GM12878 (cell line): ENCODE measurements around the gene CLN6. TPM values are rescaled to one million over a fixed set of nuclear protein-coding genes. Genes with fewer than 3 reads are reported as not detected.
A peak's percentile ranks its signal among the peaks of the same experiment; 100 is the strongest.

ENCODE experiments used
- ATAC-seq: fragments of 200-7000 bp; cut with Tn5 transposase; 3 replicates; pipeline ENCODE4 v1.9.1; 2020; ENCODE audit warnings: mild to moderate bottlenecking, moderate library complexity
- BruUV-seq: library from RNA; stranded (reverse); fragments of 400-500 nt; replicated peaks from 2 replicates; lab custom pipeline; 2021; lab: Mats Ljungman, UMichigan
- CTCF ChIA-PET: fragments of 300-600 bp; sonication (Branson Sonifier 250); formaldehyde crosslinking; extraction: SDS; loops from one replicate; lab custom pipeline; 2021; ENCODE audit warnings: inconsistent platforms; lab: Yijun Ruan, JAX
- POLR2A ChIA-PET: fragments of 350-600 bp; formaldehyde crosslinking; extraction: SDS; loops from one replicate; lab custom pipeline; 2021; ENCODE audit warnings: inconsistent platforms; lab: Charles Lee
- RAD21 ChIA-PET: fragments of 300-600 bp; sonication (Branson Sonifier 250); formaldehyde crosslinking; loops from one replicate; lab custom pipeline; 2023; ENCODE audit warnings: antibody characterized with exemption; ENCODE audit not compliant: unreplicated experiment; lab: Charles Lee
- SMC1A ChIA-PET: fragments of 300-600 bp; sonication (Branson Sonifier 250); formaldehyde crosslinking; loops from one replicate; lab custom pipeline; 2023; ENCODE audit not compliant: unreplicated experiment, uncharacterized antibody; lab: Charles Lee
- DNase-seq: peaks from one replicate; pipeline ENCODE4 v3.0.0-alpha.2; 2011; ENCODE audit warnings: low read depth, low spot score
- FAIRE-seq: peaks from 3 replicates; lab custom pipeline; 2011; peaks lifted over from hg19 to GRCh38; lab: Jason Lieb, UNC
- H2AFZ ChIP-seq: 2 replicates; pipeline ENCODE4 v1.6.0; 2011; ENCODE audit warnings: low read depth, low read length, control low read depth; ENCODE audit not compliant: control insufficient read depth
- H3K27ac ChIP-seq: 2 replicates; pipeline ENCODE4 v1.5.1; 2011; ENCODE audit warnings: control low read depth; ENCODE audit not compliant: control insufficient read depth, insufficient read depth
- H3K27me3 ChIP-seq, 2 experiments: replicated peaks in 1 of 2; 2 replicates each; pipeline versions ENCODE4 v1.6.0 to v1.6.1; 2011; ENCODE audit warnings: low read length in 1 of 2; ENCODE audit not compliant: control insufficient read depth in 2 of 2, insufficient read depth in 2 of 2
- H3K36me3 ChIP-seq, 2 experiments: 2 replicates each; pipeline ENCODE4 v1.5.1; 2011; ENCODE audit warnings: low read length in 1 of 2; ENCODE audit not compliant: control insufficient read depth in 2 of 2, insufficient read depth in 2 of 2
- H3K4me1 ChIP-seq: 2 replicates; pipeline ENCODE4 v1.6.1; 2011; ENCODE audit warnings: mild to moderate bottlenecking, low read length, moderate library complexity, mixed read lengths; ENCODE audit not compliant: control insufficient read depth, insufficient read depth
- H3K4me2 ChIP-seq: 2 replicates; pipeline ENCODE4 v1.6.0; 2011; ENCODE audit warnings: control low read depth; ENCODE audit not compliant: control insufficient read depth, insufficient read depth
- H3K4me3 ChIP-seq: fragments of 200-600 bp; sonication (generic); 2 replicates; pipeline ENCODE4 v1.5.1; 2016
- H3K79me2 ChIP-seq: 2 replicates; pipeline ENCODE4 v1.6.0; 2011; ENCODE audit warnings: low read length; ENCODE audit not compliant: control insufficient read depth, insufficient read depth
- H3K9ac ChIP-seq: 2 replicates; pipeline ENCODE4 v1.8.0; 2011; ENCODE audit warnings: low read length, control low read depth, mixed read lengths; ENCODE audit not compliant: control insufficient read depth, insufficient read depth
- H3K9me3 ChIP-seq: replicated peaks from 3 replicates; pipeline ENCODE4 v1.5.1; 2011; ENCODE audit warnings: mild to moderate bottlenecking, low read length; ENCODE audit not compliant: control insufficient read depth, insufficient read depth
- H4K20me1 ChIP-seq: 2 replicates; pipeline ENCODE4 v1.6.0; 2011; ENCODE audit not compliant: control insufficient read depth, insufficient read depth
- ATF7 ChIP-seq: fragments of 450-650 bp; IDR thresholded peaks from 2 replicates; pipeline ENCODE4 v1.6.1; 2016; ENCODE audit warnings: low read depth, mild to moderate bottlenecking
- BACH1 ChIP-seq: fragments of 450-650 bp; IDR thresholded peaks from 2 replicates; pipeline ENCODE4 v1.6.1; 2017; ENCODE audit warnings: mild to moderate bottlenecking, borderline replicate concordance
- CHD2 ChIP-seq: IDR thresholded peaks from 2 replicates; pipeline ENCODE4 v1.6.1; 2011; ENCODE audit warnings: low read depth, low read length, improper control_type of control experiment, borderline replicate concordance
- CREM ChIP-seq: IDR thresholded peaks from 2 replicates; pipeline ENCODE4 v1.6.1; 2014; ENCODE audit warnings: antibody characterized with exemption, low read depth
- ETV6 ChIP-seq, 2 experiments: fragments of 450-650 bp in 1 of 2; IDR thresholded peaks in 1 of 2; conservative IDR thresholded peaks in 1 of 2; 2 replicates each; pipeline ENCODE4 v1.6.1; 2014; ENCODE audit warnings: antibody characterized with exemption in 1 of 2, borderline replicate concordance in 1 of 2, low read depth in 1 of 2, mild to moderate bottlenecking in 1 of 2, moderate library complexity in 1 of 2
- HCFC1 ChIP-seq: fragments of 150-350 bp; IDR thresholded peaks from 2 replicates; pipeline ENCODE4 v1.6.1; 2014; ENCODE audit warnings: low read length
- NFXL1 ChIP-seq: fragments of 450-650 bp; IDR thresholded peaks from 2 replicates; pipeline ENCODE4 v1.6.1; 2017; ENCODE audit warnings: antibody characterized with exemption, mild to moderate bottlenecking, borderline replicate concordance
- NFYB ChIP-seq: IDR thresholded peaks from 2 replicates; pipeline ENCODE4 v1.6.1; 2011; ENCODE audit warnings: low read depth, mild to moderate bottlenecking, low read length, improper control_type of control experiment, moderate library complexity; ENCODE audit not compliant: insufficient read depth
- NR2C2 ChIP-seq: IDR thresholded peaks from 2 replicates; pipeline ENCODE4 v1.6.1; 2011; ENCODE audit warnings: borderline replicate concordance, low read depth; ENCODE audit not compliant: control insufficient read depth, insufficient read length
- NR2F1 ChIP-seq: fragments of 450-650 bp; conservative IDR thresholded peaks from 2 replicates; pipeline ENCODE4 v1.6.1; 2017; ENCODE audit warnings: mild to moderate bottlenecking
- RELA ChIP-seq: fragments of 450-650 bp; IDR thresholded peaks from 2 replicates; pipeline ENCODE4 v1.8.0; 2014; ENCODE audit warnings: borderline replicate concordance; ENCODE audit not compliant: partially characterized antibody
- SIX5 ChIP-seq: IDR thresholded peaks from 2 replicates; pipeline ENCODE4 v1.6.1; 2011; ENCODE audit warnings: mild to moderate bottlenecking, low read depth, low read length, moderate library complexity; ENCODE audit not compliant: severe bottlenecking
- TCF12 ChIP-seq: IDR thresholded peaks from 2 replicates; pipeline ENCODE4 v1.6.1; 2011; ENCODE audit warnings: low read depth, mild to moderate bottlenecking, low read length
- TCF3 ChIP-seq: IDR thresholded peaks from 2 replicates; pipeline ENCODE4 v1.6.1; 2012; ENCODE audit warnings: low read depth, mild to moderate bottlenecking, low read length, borderline replicate concordance; ENCODE audit not compliant: insufficient read depth
- TCF7 ChIP-seq: IDR thresholded peaks from 2 replicates; pipeline ENCODE4 v1.6.1; 2014; ENCODE audit warnings: antibody characterized with exemption, borderline replicate concordance
- in situ Hi-C: fragments of 300-500 bp; cut with MboI; formaldehyde crosslinking; loops from 9 replicates; pipeline ENCODE4 v1.14.3; 2018; ENCODE audit warnings: mixed read lengths
- intact Hi-C: fragments of 100-400 bp; cut with micrococcal nuclease; formaldehyde crosslinking; loops from one replicate; pipeline ENCODE4 v1.14.2; 2022; ENCODE audit not compliant: unreplicated experiment
- polyA plus RNA-seq, 11 experiments: library from polyadenylated mRNA; depleted of rRNA in 4 of 11; unstranded in 6 of 11; stranded (reverse) in 5 of 11; fragments of >200 nt; fragmentation: Nextera tagmentation in 4 of 11; fragmentation: Illumina TruSeq in 1 of 11; extraction: Ambion mirVana in 4 of 11; extraction: Trizol in 1 of 11; gene quantifications; 1 replicate in 1 of 11; 2 replicates in 10 of 11; pipeline versions ENCODE4 v1.2.1 to v1.2.3, GENCODE V29; 2011 to 2016; ENCODE audit warnings: inconsistent platforms in 2 of 11, missing spikeins in 2 of 11, low read depth in 1 of 11
- total RNA-seq, 4 experiments: library from RNA; depleted of rRNA in 3 of 4; stranded (reverse); fragments of >200 nt in 3 of 4; fragmentation: Illumina TruSeq in 1 of 4; extraction: Trizol in 1 of 4; gene quantifications; 2 replicates each; pipeline versions ENCODE4 v1.2.1 to v1.2.3, GENCODE V29; 2013 to 2021
- TF ChIP-seq, protein P1 (sequence below): fragments of 150-350 bp; IDR thresholded peaks from 2 replicates; pipeline ENCODE4 v1.6.1; 2016; ENCODE audit warnings: low read depth, low read length
- TF ChIP-seq, protein P2 (sequence below): fragments of 450-650 bp; IDR thresholded peaks from 2 replicates; pipeline ENCODE4 v1.6.1; 2016; ENCODE audit warnings: mild to moderate bottlenecking

Gene CLN6
- total and polyA plus RNA-seq, 10 of the 15 experiments (the other 5 are each of a cell fraction or from before 2014, with no cell fraction given) = 0.74 to 69.0 (median 30.3) TPM

DNA sequence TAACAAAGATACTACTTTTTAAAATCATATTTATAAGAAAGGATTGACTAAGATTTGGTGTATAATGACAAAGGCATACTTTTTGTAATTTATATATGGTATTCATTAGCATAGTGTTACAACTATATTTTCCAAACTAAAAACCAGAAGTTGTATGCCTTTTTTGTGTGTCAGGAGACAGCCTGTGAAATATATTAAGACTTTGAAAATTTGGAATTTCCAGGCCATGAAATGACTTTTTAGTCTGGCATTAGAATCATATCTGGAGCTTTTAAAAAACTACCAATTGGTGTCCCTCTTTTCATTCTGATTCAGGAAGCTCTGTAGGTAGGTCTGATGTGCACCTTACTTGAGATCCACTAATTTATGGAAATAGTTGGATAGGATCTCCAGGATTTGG, 66.3 kb downstream of the CLN6 start:
- H3K9ac ChIP-seq = no peak overlapping the region
- H3K4me1 ChIP-seq = no peaks in the 10 kb centered on the region
- no peaks in the 10 kb centered on the region for H4K20me1 ChIP-seq
- intact Hi-C loops = no loop called here
- H3K36me3 ChIP-seq = peaks cover 6 to 18% of the 10 kb centered on the region in 2 experiments
- no peak overlapping the region for H3K4me2 ChIP-seq
- ChIA-PET SMC1A (interaction anchor here (0.7 to 2.8 kb wide), 8 partner anchors 8 to 382 kb away, joined by 3 to 14 read pairs (median 6); partner anchors contain the start of gene PIAS1), RAD21 (interaction anchor here (0.9 to 1.4 kb wide), 5 partner anchors 8 to 300 kb away, joined by 3 to 6 read pairs (median 4); no protein-coding TSS in a partner anchor), POLR2A (no interaction called here), CTCF (interaction anchor here (0.6 to 3.2 kb wide), 6 partner anchors 9 to 300 kb away, joined by 3 to 12 read pairs (median 4); no protein-coding TSS in a partner anchor)
- in situ Hi-C loops = no loop called here
- H3K9me3 ChIP-seq = no peaks in the 10 kb centered on the region
- H2AFZ ChIP-seq = no peak overlapping the region
- no peak overlapping the region for H3K27ac ChIP-seq
- no peak for TF ChIP-seq CHD2
- TF ChIP-seq TCF12 = no peak
- TF ChIP-seq RELA = no peak
- TF ChIP-seq, protein P1, sequence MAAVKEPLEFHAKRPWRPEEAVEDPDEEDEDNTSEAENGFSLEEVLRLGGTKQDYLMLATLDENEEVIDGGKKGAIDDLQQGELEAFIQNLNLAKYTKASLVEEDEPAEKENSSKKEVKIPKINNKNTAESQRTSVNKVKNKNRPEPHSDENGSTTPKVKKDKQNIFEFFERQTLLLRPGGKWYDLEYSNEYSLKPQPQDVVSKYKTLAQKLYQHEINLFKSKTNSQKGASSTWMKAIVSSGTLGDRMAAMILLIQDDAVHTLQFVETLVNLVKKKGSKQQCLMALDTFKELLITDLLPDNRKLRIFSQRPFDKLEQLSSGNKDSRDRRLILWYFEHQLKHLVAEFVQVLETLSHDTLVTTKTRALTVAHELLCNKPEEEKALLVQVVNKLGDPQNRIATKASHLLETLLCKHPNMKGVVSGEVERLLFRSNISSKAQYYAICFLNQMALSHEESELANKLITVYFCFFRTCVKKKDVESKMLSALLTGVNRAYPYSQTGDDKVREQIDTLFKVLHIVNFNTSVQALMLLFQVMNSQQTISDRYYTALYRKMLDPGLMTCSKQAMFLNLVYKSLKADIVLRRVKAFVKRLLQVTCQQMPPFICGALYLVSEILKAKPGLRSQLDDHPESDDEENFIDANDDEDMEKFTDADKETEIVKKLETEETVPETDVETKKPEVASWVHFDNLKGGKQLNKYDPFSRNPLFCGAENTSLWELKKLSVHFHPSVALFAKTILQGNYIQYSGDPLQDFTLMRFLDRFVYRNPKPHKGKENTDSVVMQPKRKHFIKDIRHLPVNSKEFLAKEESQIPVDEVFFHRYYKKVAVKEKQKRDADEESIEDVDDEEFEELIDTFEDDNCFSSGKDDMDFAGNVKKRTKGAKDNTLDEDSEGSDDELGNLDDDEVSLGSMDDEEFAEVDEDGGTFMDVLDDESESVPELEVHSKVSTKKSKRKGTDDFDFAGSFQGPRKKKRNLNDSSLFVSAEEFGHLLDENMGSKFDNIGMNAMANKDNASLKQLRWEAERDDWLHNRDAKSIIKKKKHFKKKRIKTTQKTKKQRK = no peak
- no peak for TF ChIP-seq TCF3
- no peak for TF ChIP-seq NR2C2
- TF ChIP-seq SIX5 = no peak
- TF ChIP-seq BACH1 = no peak
- TF ChIP-seq NFXL1 = no peak
- no peak for TF ChIP-seq CREM
- no peak for TF ChIP-seq ATF7
- TF ChIP-seq, protein P2, sequence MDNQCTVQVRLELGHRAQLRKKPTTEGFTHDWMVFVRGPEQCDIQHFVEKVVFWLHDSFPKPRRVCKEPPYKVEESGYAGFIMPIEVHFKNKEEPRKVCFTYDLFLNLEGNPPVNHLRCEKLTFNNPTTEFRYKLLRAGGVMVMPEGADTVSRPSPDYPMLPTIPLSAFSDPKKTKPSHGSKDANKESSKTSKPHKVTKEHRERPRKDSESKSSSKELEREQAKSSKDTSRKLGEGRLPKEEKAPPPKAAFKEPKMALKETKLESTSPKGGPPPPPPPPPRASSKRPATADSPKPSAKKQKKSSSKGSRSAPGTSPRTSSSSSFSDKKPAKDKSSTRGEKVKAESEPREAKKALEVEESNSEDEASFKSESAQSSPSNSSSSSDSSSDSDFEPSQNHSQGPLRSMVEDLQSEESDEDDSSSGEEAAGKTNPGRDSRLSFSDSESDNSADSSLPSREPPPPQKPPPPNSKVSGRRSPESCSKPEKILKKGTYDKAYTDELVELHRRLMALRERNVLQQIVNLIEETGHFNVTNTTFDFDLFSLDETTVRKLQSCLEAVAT = no peak
- TF ChIP-seq TCF7 = no peak
- no peak for TF ChIP-seq NR2F1
- no peak for TF ChIP-seq HCFC1
- TF ChIP-seq NFYB = no peak
- TF ChIP-seq ETV6 (conservative IDR thresholded peaks at IDR 0.05 in 1 of 2, IDR thresholded peaks at IDR 0.05 in 1 of 2; ENCODE audit: borderline replicate concordance in 1 of 2, low read depth in 1 of 2) = no peak
- no peaks in the 10 kb centered on the region for H3K79me2 ChIP-seq
- no peak for FAIRE-seq
- no peaks in the 10 kb centered on the region for H3K27me3 ChIP-seq
- no peak overlapping the region for H3K4me3 ChIP-seq
- no peak for DNase-seq
- TSS peak; percentile 3 for BruUV-seq
- ATAC-seq = no peak
